ENCODE data around the gene SLX4IP.

SLX4IP gene

GRCh38 chr20:10653599-10654249 is 218.6 kb downstream of the SLX4IP start:
- Histone ChIP-seq H3K27ac (peak overlapping the region; percentile 99), H3K36me3 (peaks cover 78 to 86% (median 83%) of the 10 kb centered on the region in 3 donors), H3K4me3 (peak overlapping the region; percentile 1 to 27), H3K27me3 (no peaks in the 10 kb centered on the region), H3K9me3 (no peaks in the 10 kb centered on the region), H3K4me1 (peaks cover 4 to 100% (median 88%) of the 10 kb centered on the region in 4 donors)
- TF ChIP-seq, protein P1, sequence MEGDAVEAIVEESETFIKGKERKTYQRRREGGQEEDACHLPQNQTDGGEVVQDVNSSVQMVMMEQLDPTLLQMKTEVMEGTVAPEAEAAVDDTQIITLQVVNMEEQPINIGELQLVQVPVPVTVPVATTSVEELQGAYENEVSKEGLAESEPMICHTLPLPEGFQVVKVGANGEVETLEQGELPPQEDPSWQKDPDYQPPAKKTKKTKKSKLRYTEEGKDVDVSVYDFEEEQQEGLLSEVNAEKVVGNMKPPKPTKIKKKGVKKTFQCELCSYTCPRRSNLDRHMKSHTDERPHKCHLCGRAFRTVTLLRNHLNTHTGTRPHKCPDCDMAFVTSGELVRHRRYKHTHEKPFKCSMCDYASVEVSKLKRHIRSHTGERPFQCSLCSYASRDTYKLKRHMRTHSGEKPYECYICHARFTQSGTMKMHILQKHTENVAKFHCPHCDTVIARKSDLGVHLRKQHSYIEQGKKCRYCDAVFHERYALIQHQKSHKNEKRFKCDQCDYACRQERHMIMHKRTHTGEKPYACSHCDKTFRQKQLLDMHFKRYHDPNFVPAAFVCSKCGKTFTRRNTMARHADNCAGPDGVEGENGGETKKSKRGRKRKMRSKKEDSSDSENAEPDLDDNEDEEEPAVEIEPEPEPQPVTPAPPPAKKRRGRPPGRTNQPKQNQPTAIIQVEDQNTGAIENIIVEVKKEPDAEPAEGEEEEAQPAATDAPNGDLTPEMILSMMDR (IDR thresholded peaks at IDR 0.05) = no peak
- intact Hi-C loops (cut with DNase I; ENCODE audit: low total_unique reads) = no loop called here
- peak in 1 of 2 donors; percentile 88 for DNase-seq

DNA sequence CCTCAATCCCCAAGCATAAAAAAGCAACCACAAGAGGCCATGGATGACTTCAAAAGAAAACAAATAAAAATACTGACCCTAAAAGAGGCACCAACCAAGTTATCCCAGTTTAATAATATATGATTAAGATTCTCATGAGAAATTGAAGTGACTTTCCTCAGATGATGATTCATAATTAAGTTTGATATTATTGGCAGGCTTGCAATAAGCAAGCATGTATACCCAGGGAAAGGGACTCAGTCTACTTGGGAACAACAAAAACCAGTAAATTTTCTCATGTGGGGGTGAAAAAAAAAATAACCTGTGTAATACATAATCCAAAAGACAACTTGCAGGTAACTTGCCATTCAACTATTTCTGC is 219.1 kb downstream of the SLX4IP start:
- intact Hi-C loops (cut with DNase I; ENCODE audit: low total_unique reads) = no loop called here
- Histone ChIP-seq H3K4me1 (peaks cover 4 to 100% (median 88%) of the 10 kb centered on the region in 4 donors), H3K27ac (peak overlapping the region; percentile 99), H3K9me3 (no peaks in the 10 kb centered on the region), H3K4me3 (peak overlapping the region; percentile 1 to 23), H3K27me3 (no peaks in the 10 kb centered on the region), H3K36me3 (peaks cover 73 to 81% (median 78%) of the 10 kb centered on the region in 3 donors)
- no peak for DNase-seq
- TF ChIP-seq, protein P1 (IDR thresholded peaks at IDR 0.05) = no peak

DNA sequence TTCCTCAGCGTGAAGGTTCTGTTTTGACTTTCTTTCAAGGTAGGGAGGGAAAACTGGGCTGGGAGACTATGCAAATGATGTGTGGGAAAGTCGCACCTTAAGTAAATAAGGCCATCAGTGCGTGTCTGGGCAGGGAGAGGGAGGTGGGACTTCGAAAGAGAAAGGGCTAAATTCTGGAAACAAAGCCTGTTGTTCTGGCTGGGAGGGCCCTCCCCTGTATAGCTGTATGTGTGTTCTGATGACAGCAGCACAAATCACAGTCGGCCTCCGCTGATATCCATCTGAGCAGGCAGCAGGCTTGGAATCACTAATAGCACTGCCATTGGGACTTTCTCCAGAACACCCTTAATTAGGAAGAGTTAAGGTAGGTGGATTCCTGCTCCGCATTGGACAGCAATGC is 219.5 kb downstream of the SLX4IP start:
- H3K27me3 ChIP-seq = no peaks in the 10 kb centered on the region
- peaks cover 70 to 77% (median 75%) of the 10 kb centered on the region in 3 donors for H3K36me3 ChIP-seq
- peak; percentile 25 to 60 for DNase-seq
- peak overlapping the region in 1 of 2 donors; percentile 23 for H3K4me3 ChIP-seq
- no peaks in the 10 kb centered on the region for H3K9me3 ChIP-seq
- peak overlapping the region; percentile 99 for H3K27ac ChIP-seq
- peaks cover 4 to 100% (median 86%) of the 10 kb centered on the region in 4 donors for H3K4me1 ChIP-seq
- TF ChIP-seq, protein P1 (IDR thresholded peaks at IDR 0.05) = no peak
- intact Hi-C loops (cut with DNase I; ENCODE audit: low total_unique reads) = no loop called here

DNA sequence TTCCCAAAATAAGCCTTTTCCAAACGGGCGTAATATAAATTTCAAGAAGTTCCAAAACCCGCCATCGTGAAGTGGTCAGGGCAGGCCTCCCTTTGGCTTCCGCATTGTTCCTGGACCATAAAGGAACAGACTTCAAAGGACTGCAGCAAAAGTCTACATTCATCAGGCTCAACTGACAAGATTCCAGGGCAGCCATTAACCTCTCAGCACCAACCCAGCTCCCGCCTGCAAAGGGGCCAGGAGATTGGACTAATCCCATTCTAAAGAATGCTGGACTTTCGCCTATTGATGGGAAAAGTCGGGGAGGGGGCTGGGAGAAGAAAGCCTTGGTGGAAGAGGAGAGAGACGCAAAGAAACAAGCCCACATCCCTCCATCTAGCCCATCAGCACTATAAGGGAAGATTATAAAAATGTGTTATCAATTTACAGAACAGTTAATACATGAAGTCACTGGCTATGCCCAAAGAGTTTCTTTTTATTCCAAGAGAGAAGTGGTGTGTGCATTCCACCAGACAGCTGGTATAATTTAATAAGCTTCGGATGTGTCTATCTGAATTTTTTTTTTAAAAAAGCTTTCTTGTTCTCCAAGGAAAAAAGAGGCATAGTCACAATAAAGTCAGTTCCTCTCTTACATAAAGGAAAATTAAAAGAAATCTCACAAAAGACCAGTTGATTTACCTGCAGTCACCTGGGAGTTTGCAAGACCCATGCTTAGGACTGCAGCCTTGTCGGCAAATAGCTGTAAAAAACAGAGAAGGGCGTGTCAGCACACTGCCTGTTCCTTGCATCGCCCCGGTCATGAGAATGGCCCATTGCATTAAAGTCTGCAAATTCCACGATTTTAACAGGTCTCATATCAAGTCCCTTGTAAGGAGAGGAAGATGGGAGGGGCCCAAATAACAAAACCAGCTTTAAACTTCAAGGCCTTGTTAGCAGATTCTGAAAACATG is 220.9 kb downstream of the SLX4IP start:
- Histone ChIP-seq H3K4me3 (peak overlapping the region in 1 of 2 donors; percentile 7), H3K9me3 (no peaks in the 10 kb centered on the region), H3K27me3 (no peaks in the 10 kb centered on the region), H3K27ac (peak overlapping the region; percentile 99), H3K36me3 (peaks cover 63 to 74% (median 73%) of the 10 kb centered on the region in 3 donors), H3K4me1 (peaks cover 4 to 100% (median 86%) of the 10 kb centered on the region in 4 donors)
- TF ChIP-seq, protein P1 (IDR thresholded peaks at IDR 0.05) = no peak
- intact Hi-C loops (cut with DNase I; ENCODE audit: low total_unique reads) = no loop called here
- peak; percentile 10 to 51 for DNase-seq

DNA sequence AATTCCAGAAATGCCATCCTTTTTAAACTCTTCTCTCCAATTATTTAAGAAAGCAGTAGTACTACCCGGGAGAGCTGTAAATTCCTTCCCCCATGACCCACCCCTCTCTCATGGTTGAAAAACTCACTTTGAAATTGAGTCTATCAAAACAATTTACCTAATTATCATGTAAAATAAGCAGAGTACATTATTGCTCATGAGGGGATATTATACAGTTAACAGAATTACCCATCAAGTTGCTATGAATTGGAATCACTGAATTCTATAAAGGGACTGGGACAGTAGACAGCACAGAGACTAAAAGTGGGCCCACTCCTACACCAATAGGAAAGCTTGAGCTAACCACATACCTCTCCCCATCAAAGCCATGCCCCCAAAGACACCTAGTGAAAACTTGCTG is 222.3 kb downstream of the SLX4IP start:
- H3K27me3 ChIP-seq = no peaks in the 10 kb centered on the region
- H3K27ac ChIP-seq = peak overlapping the region; percentile 99
- TF ChIP-seq, protein P1 (IDR thresholded peaks at IDR 0.05) = no peak
- H3K4me1 ChIP-seq = peaks cover 4 to 100% (median 84%) of the 10 kb centered on the region in 4 donors
- H3K4me3 ChIP-seq = no peak overlapping the region
- no peak for DNase-seq
- peaks cover 65 to 74% (median 72%) of the 10 kb centered on the region in 3 donors for H3K36me3 ChIP-seq
- intact Hi-C loops (cut with DNase I; ENCODE audit: low total_unique reads) = no loop called here
- no peaks in the 10 kb centered on the region for H3K9me3 ChIP-seq
